Measurements from ENCODE around the gene VPS52. TPM values are rescaled to one million over a fixed set of nuclear protein-coding genes. Genes with fewer than 3 reads are reported as not detected.
A peak's percentile ranks its signal among the peaks of the same experiment; 100 is the strongest.

VPS52 gene
- total RNA-seq, 2 experiments from 2014 or later, result 31.2 to 34.3 TPM

DNA sequence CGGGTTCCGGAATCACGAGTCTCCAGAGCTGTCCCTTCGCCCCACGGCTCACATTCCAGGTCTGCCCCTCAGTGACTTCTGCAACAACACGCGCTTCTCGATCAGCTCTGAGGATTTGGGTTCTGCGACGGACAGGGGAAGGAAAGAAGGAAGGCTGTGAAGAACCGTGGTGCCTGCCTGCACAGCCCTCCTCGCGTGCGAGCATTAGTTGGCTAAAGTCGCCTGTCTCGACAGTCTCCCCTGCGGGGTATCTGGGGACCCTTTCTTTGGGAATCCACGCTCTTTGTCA lies 23.1 kb downstream of the VPS52 start:
- H3K27me3 Mint-ChIP-seq, result no peaks in the 10 kb centered on the region
- peak overlapping the region; percentile 92 for H3K4me3 Mint-ChIP-seq
- no peaks in the 10 kb centered on the region for H3K9me3 Mint-ChIP-seq
- peaks cover 28% of the 10 kb centered on the region for H3K36me3 Mint-ChIP-seq (ENCODE audit: low read depth)
- DNase-seq (no peak), ATAC-seq (peak; percentile 17)
- H3K27ac Mint-ChIP-seq, result peak overlapping the region; percentile 97
- peaks cover 34% of the 10 kb centered on the region for H3K4me1 Mint-ChIP-seq (ENCODE audit: low read depth)
- ChIA-PET POLR2A (interaction anchor here (0.5 to 5.2 kb wide), 25 partner anchors 9 to 395 kb away, joined by 3 to 53 read pairs (median 6); partner anchors contain the start of genes B3GALT4, COL11A2, HSD17B8 and PSMB9), CTCF (interaction anchor here (0.6 to 5.2 kb wide), 46 partner anchors 10 to 356 kb away, joined by 3 to 75 read pairs (median 6); partner anchors contain the start of genes B3GALT4, HLA-DMA, HLA-DPB1 and HSD17B8)
- TF ChIP-seq, protein P1, sequence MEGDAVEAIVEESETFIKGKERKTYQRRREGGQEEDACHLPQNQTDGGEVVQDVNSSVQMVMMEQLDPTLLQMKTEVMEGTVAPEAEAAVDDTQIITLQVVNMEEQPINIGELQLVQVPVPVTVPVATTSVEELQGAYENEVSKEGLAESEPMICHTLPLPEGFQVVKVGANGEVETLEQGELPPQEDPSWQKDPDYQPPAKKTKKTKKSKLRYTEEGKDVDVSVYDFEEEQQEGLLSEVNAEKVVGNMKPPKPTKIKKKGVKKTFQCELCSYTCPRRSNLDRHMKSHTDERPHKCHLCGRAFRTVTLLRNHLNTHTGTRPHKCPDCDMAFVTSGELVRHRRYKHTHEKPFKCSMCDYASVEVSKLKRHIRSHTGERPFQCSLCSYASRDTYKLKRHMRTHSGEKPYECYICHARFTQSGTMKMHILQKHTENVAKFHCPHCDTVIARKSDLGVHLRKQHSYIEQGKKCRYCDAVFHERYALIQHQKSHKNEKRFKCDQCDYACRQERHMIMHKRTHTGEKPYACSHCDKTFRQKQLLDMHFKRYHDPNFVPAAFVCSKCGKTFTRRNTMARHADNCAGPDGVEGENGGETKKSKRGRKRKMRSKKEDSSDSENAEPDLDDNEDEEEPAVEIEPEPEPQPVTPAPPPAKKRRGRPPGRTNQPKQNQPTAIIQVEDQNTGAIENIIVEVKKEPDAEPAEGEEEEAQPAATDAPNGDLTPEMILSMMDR (IDR thresholded peaks at IDR 0.05), result peak; percentile 65
- intact Hi-C loops (cut with micrococcal nuclease), result loop anchor here (2.0 to 10.0 kb wide), 4 partner anchors 36 to 244 kb away; partner anchors contain the start of gene HLA-DOA

DNA sequence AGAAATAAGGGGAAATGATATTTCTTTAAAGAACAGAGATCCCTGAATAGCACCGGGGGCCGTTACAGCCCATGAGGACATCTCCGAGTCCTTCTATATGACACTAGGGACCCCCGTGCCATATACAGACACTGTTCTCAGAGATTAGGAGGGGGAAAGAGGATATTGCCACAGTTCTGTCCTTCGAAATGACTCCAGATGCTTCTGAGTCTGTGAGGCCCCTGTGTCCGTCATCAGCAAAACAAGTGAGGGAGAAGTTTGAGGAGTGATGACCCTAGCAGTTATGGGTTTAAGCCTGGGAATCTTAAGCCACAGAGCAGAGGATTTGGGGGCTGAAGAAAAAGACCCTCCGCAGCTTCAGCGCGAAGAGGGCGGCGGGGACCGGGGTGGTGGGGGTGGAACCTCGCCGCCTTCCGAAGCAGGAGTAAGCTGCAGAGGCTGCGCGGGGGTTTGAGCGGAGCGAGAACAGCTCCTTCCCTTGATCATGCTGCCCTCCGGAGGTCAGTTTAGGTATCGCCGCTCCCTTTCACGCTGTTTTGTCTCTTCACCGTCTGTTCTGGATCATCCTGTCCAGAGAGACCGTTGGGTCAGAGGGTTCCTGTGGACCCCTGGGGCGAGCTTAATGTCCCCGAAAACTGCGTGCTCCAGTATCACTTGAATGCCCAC lies 23.6 kb downstream of the VPS52 start:
- ATAC-seq (peak; percentile 55), DNase-seq (peak; percentile 97)
- intact Hi-C loops (cut with micrococcal nuclease), result loop anchor here (2.0 to 10.0 kb wide), 4 partner anchors 36 to 243 kb away; partner anchors contain the start of gene HLA-DOA
- POLR2A ChIA-PET, result interaction anchor here (0.5 to 5.2 kb wide), 28 partner anchors 9 to 395 kb away, joined by 3 to 53 read pairs (median 6); partner anchors contain the start of genes B3GALT4, COL11A2, HSD17B8 and PSMB9
- CTCF ChIA-PET, result interaction anchor here (0.6 to 5.2 kb wide), 52 partner anchors 9 to 356 kb away, joined by 3 to 75 read pairs (median 6); partner anchors contain the start of genes B3GALT4, HLA-DMA, HLA-DPB1 and HSD17B8
- H3K4me1 Mint-ChIP-seq (ENCODE audit: low read depth), result peaks cover 34% of the 10 kb centered on the region
- H3K9me3 Mint-ChIP-seq, result no peaks in the 10 kb centered on the region
- H3K27me3 Mint-ChIP-seq, result no peaks in the 10 kb centered on the region
- peak overlapping the region; percentile 92 for H3K4me3 Mint-ChIP-seq
- TF ChIP-seq, protein P1 (IDR thresholded peaks at IDR 0.05), result peak; percentile 95
- peak overlapping the region; percentile 97 for H3K27ac Mint-ChIP-seq
- peaks cover 28% of the 10 kb centered on the region for H3K36me3 Mint-ChIP-seq (ENCODE audit: low read depth)

DNA sequence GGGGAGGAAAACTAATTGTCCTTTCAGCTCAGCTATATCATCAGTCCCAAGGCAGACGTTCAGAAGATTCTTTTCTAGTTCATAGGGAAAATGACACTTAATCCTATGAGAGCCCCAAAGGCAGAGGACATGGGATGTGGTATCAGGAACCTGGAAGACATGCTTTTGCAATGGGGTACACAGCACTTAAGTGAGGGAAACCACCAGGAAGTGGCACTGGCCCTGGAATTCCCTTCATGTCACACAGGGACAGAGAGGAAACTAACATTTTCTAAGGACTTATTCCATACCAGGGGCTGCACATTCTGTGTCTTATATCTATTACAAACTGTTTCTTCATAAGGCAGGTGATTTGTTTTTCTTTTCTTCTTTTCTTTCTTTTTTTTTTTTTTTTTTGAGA lies 28.2 kb downstream of the VPS52 start:
- Mint-ChIP-seq H3K27ac (no peak overlapping the region), H3K4me3 (no peak overlapping the region), H3K9me3 (no peaks in the 10 kb centered on the region), H3K36me3 (ENCODE audit: low read depth) (no peaks in the 10 kb centered on the region), H3K27me3 (no peaks in the 10 kb centered on the region), H3K4me1 (ENCODE audit: low read depth) (peaks cover 17% of the 10 kb centered on the region)
- intact Hi-C loops (cut with micrococcal nuclease), result loop anchor here (10.0 kb wide), 2 partner anchors 79 to 239 kb away; partner anchors contain the start of gene HLA-DOA
- TF ChIP-seq, protein P1 (IDR thresholded peaks at IDR 0.05), result no peak
- CTCF ChIA-PET, result interaction anchor here (1.0 kb wide), 1 partner anchor 118 kb away, joined by 4 read pairs; no protein-coding TSS in a partner anchor
- ATAC-seq, result no peak
- POLR2A ChIA-PET, result interaction anchor here (1.3 kb wide), 1 partner anchor 38 kb away, joined by 4 read pairs; no protein-coding TSS in a partner anchor
- no peak for DNase-seq

DNA sequence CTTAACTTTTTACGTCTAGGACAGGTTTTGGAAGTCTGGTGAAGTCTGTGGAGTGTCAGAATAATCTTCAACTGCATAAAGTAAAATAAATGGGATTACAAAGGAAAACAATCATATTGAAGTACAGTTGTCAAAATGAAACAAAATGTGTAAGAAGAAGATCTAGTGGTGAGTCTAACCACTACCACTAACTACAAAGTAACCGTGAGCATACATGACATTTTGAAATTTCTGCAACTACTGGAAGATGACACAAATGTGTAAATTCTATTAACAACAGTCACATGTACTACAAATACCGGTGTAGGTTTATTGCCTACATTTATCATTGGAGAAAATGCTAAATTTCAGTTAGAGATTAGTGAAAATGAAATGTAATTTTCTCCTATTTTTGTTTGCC lies 29.7 kb downstream of the VPS52 start:
- Mint-ChIP-seq H3K27me3 (no peaks in the 10 kb centered on the region), H3K4me3 (peak overlapping the region; percentile 44), H3K9me3 (no peaks in the 10 kb centered on the region), H3K27ac (peak overlapping the region; percentile 67), H3K4me1 (ENCODE audit: low read depth) (peaks cover 13% of the 10 kb centered on the region), H3K36me3 (ENCODE audit: low read depth) (no peaks in the 10 kb centered on the region)
- intact Hi-C loops (cut with micrococcal nuclease), result loop anchor here (10.0 kb wide), 2 partner anchors 77 to 237 kb away; partner anchors contain the start of gene HLA-DOA
- ATAC-seq (peak; percentile 90), DNase-seq (no peak)
- TF ChIP-seq, protein P1 (IDR thresholded peaks at IDR 0.05), result no peak
- CTCF ChIA-PET, result no interaction called here
- POLR2A ChIA-PET, result interaction anchor here (1.3 kb wide), 1 partner anchor 37 kb away, joined by 4 read pairs; no protein-coding TSS in a partner anchor

All from activated CD8-positive, alpha-beta T cell treated with anti-CD3 and anti-CD28 coated beads for 36 hours (primary cell).